Islet precursor cell (in vitro differentiated cells): ENCODE data around the gene PRKAR1B.

Experiments used
- DNase-seq: peaks from one replicate; pipeline ENCODE4 v3.0.0-alpha.2; 2018

The PRKAR1B gene

GRCh38 chr7:727104-727805 is at the start of gene PRKAR1B:
TSS of gene PRKAR1B (minus strand) at chr7:727281. CDS start at chr7:711505, 15,776 bp downstream.
- DNase-seq: no peak

- DNase-seq: no peak
These were observed 49.3 kb upstream of the PRKAR1B start for GRCh38 chr7:776381-776780.

GRCh38 chr7:774161-775109 is 47.4 kb upstream of the PRKAR1B start:
- DNase-seq: peak; percentile 76

GRCh38 chr7:773622-773915 is 46.5 kb upstream of the PRKAR1B start:
- DNase-seq: no peak

- DNase-seq: no peak
These were observed 46.0 kb upstream of the PRKAR1B start for GRCh38 chr7:772861-773621.

GRCh38 chr7:772392-772791 is 45.3 kb upstream of the PRKAR1B start:
- DNase-seq: no peak

- DNase-seq: no peak
These were observed 44.9 kb upstream of the PRKAR1B start for GRCh38 chr7:772005-772294.

- no peak for DNase-seq
These were observed 44.3 kb upstream of the PRKAR1B start for GRCh38 chr7:771234-772004.

GRCh38 chr7:770741-771166 is 43.7 kb upstream of the PRKAR1B start:
- DNase-seq: no peak

- DNase-seq: no peak
These were observed 43.3 kb upstream of the PRKAR1B start for GRCh38 chr7:770336-770735.

GRCh38 chr7:768881-769504 is 41.9 kb upstream of the PRKAR1B start:
- DNase-seq: no peak

GRCh38 chr7:767941-768731 is 41.1 kb upstream of the PRKAR1B start:
- no peak for DNase-seq

- DNase-seq: no peak
These were observed 40.5 kb upstream of the PRKAR1B start for GRCh38 chr7:767580-767940.

GRCh38 chr7:765383-765782 is 38.3 kb upstream of the PRKAR1B start:
- no peak for DNase-seq

GRCh38 chr7:763762-764161 is 36.7 kb upstream of the PRKAR1B start:
- no peak for DNase-seq

GRCh38 chr7:762885-763284 is 35.8 kb upstream of the PRKAR1B start:
- no peak for DNase-seq

GRCh38 chr7:761631-762030 is 34.5 kb upstream of the PRKAR1B start:
- DNase-seq: no peak

GRCh38 chr7:761101-761500 is 34.0 kb upstream of the PRKAR1B start:
- DNase-seq: no peak

- DNase-seq: no peak
These were observed 32.9 kb upstream of the PRKAR1B start for GRCh38 chr7:760006-760405.

GRCh38 chr7:759569-759968 is 32.5 kb upstream of the PRKAR1B start:
- DNase-seq: no peak

- no peak for DNase-seq
These were observed 30.7 kb upstream of the PRKAR1B start for GRCh38 chr7:757741-758163.
